Ishikawa (cell line): ENCODE measurements around the gene COL5A2.

Experiments
- CEBPB ChIP-seq: IDR thresholded peaks from 2 replicates; pipeline ENCODE4 v1.6.1; 2012
- CREB1 ChIP-seq: IDR thresholded peaks from 2 replicates; pipeline ENCODE4 v1.6.1; 2012; ENCODE audit warnings: low read depth
- EGR1 ChIP-seq: IDR thresholded peaks from 2 replicates; pipeline ENCODE4 v1.6.1; 2012
- EP300 ChIP-seq: IDR thresholded peaks from 2 replicates; pipeline ENCODE4 v1.6.1; 2012; ENCODE audit warnings: borderline replicate concordance
- FOXM1 ChIP-seq: IDR thresholded peaks from 2 replicates; pipeline ENCODE4 v1.6.1; 2012; ENCODE audit warnings: low read depth, borderline replicate concordance
- NFIC ChIP-seq: IDR thresholded peaks from 2 replicates; pipeline ENCODE4 v1.6.1; 2012
- RAD21 ChIP-seq: IDR thresholded peaks from 2 replicates; pipeline ENCODE4 v1.6.1; 2012; ENCODE audit warnings: low read depth
- REST ChIP-seq: IDR thresholded peaks from 2 replicates; pipeline ENCODE4 v1.6.1; 2012; ENCODE audit warnings: low read depth, mild to moderate bottlenecking
- TAF1 ChIP-seq: IDR thresholded peaks from 2 replicates; pipeline ENCODE4 v1.6.1; 2012; ENCODE audit warnings: low read depth, mild to moderate bottlenecking
- TCF12 ChIP-seq: IDR thresholded peaks from 2 replicates; pipeline ENCODE4 v1.6.1; 2012; ENCODE audit warnings: low read depth
- TEAD4 ChIP-seq: IDR thresholded peaks from 2 replicates; pipeline ENCODE4 v1.6.1; 2012
- USF1 ChIP-seq: IDR thresholded peaks from 2 replicates; pipeline ENCODE4 v1.6.1; 2012
- YY1 ChIP-seq: IDR thresholded peaks from 2 replicates; pipeline ENCODE4 v1.6.1; 2012; ENCODE audit warnings: low read depth
- ZBTB7A ChIP-seq: IDR thresholded peaks from 2 replicates; pipeline ENCODE4 v1.6.1; 2012; ENCODE audit warnings: low read depth
- TF ChIP-seq, protein P1 (sequence below): IDR thresholded peaks from 2 replicates; pipeline ENCODE4 v1.6.1; 2012

The COL5A2 gene

DNA sequence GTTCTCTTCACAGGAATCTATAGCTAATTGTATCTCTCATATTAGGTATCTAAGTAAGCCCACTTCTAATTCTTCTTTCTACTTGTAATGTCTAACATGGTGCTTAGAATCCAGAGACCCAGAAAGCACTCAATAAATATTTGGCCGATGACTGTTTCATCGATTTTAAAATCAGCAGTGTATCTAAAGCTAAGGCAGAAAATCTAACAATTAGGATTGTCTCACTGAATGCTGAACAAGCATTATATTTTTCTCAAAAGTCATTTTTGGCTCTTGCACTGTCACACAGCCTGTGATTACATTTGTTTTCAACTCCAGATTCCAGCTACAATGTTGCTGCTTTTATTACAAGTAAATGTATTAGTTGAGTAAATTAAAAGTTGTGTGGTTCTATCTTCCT lies 20.3 kb downstream of the COL5A2 start:
- TF ChIP-seq USF1 = no peak
- TF ChIP-seq EP300 = no peak
- TF ChIP-seq TAF1 = no peak
- no peak for TF ChIP-seq CREB1
- no peak for TF ChIP-seq NFIC
- TF ChIP-seq REST = no peak
- no peak for TF ChIP-seq CEBPB
- no peak for TF ChIP-seq TEAD4
- TF ChIP-seq RAD21 = no peak
- TF ChIP-seq, protein P1, sequence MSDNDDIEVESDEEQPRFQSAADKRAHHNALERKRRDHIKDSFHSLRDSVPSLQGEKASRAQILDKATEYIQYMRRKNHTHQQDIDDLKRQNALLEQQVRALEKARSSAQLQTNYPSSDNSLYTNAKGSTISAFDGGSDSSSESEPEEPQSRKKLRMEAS = no peak
- no peak for TF ChIP-seq EGR1

- TF ChIP-seq USF1 (no peak), TAF1 (no peak), CREB1 (no peak), TCF12 (no peak), TEAD4 (no peak), NFIC (no peak), REST (no peak), FOXM1 (no peak), RAD21 (no peak), ZBTB7A (no peak)
- TF ChIP-seq, protein P1 = no peak
Observed at GRCh38 chr2:189157939-189158338, 21.6 kb downstream of the COL5A2 start.

- TF ChIP-seq EGR1 (no peak), USF1 (no peak), TEAD4 (no peak), TAF1 (no peak), TCF12 (no peak), CEBPB (no peak), EP300 (no peak), ZBTB7A (no peak), NFIC (no peak), RAD21 (no peak), CREB1 (no peak), FOXM1 (no peak), REST (no peak), YY1 (no peak)
- TF ChIP-seq, protein P1 = no peak
Observed at GRCh38 chr2:189157456-189157855, 22.1 kb downstream of the COL5A2 start.

DNA sequence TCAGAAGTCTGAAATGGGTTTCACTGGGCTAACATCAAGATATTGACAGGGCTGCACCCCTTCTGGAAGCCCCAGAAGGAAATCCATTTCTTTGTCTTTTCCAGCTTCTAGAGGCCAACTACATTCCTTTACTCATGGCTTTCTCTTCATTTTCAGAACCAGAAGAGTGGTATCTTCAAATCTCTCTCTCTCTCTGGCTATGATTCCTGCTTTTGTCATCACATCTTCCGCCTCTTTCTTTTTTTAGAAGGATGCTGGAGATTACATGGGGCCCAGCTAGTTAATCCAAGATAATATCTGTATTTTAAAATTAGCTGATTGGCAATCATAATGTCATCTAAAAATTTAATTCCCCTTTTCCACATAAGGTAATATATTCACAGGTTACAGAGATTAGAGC lies 23.8 kb downstream of the COL5A2 start:
- no peak for TF ChIP-seq EP300
- no peak for TF ChIP-seq EGR1
- TF ChIP-seq NFIC = no peak
- TF ChIP-seq TEAD4 = no peak
